ENCODE data around the gene PDZD4. TPM values are rescaled to one million over a fixed set of nuclear protein-coding genes. Genes with fewer than 3 reads are reported as not detected.

The PDZD4 gene
- total RNA-seq, 2 experiments from 2014 or later: 1.4 to 2.6 TPM

- DNase-seq: no peak
- no peak overlapping the region for H3K27ac Mint-ChIP-seq
- ChIA-PET POLR2A (no interaction called here), CTCF (no interaction called here)
- intact Hi-C loops (cut with micrococcal nuclease): no loop called here
- H3K9me3 Mint-ChIP-seq: no peaks in the 10 kb centered on the region
- H3K27me3 Mint-ChIP-seq: no peaks in the 10 kb centered on the region
- no peaks in the 10 kb centered on the region for H3K36me3 Mint-ChIP-seq (ENCODE audit: low read depth)
- TF ChIP-seq, protein P1, sequence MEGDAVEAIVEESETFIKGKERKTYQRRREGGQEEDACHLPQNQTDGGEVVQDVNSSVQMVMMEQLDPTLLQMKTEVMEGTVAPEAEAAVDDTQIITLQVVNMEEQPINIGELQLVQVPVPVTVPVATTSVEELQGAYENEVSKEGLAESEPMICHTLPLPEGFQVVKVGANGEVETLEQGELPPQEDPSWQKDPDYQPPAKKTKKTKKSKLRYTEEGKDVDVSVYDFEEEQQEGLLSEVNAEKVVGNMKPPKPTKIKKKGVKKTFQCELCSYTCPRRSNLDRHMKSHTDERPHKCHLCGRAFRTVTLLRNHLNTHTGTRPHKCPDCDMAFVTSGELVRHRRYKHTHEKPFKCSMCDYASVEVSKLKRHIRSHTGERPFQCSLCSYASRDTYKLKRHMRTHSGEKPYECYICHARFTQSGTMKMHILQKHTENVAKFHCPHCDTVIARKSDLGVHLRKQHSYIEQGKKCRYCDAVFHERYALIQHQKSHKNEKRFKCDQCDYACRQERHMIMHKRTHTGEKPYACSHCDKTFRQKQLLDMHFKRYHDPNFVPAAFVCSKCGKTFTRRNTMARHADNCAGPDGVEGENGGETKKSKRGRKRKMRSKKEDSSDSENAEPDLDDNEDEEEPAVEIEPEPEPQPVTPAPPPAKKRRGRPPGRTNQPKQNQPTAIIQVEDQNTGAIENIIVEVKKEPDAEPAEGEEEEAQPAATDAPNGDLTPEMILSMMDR (IDR thresholded peaks at IDR 0.05): no peak
- no peaks in the 10 kb centered on the region for H3K4me1 Mint-ChIP-seq (ENCODE audit: low read depth)
- no peak for ATAC-seq
- no peak overlapping the region for H3K4me3 Mint-ChIP-seq
These were observed 34.4 kb upstream of the PDZD4 start for GRCh38 chrX:153864561-153865320.

- H3K36me3 Mint-ChIP-seq (ENCODE audit: low read depth): no peaks in the 10 kb centered on the region
These were observed 33.8 kb upstream of the PDZD4 start for GRCh38 chrX:153864101-153864500.

DNA sequence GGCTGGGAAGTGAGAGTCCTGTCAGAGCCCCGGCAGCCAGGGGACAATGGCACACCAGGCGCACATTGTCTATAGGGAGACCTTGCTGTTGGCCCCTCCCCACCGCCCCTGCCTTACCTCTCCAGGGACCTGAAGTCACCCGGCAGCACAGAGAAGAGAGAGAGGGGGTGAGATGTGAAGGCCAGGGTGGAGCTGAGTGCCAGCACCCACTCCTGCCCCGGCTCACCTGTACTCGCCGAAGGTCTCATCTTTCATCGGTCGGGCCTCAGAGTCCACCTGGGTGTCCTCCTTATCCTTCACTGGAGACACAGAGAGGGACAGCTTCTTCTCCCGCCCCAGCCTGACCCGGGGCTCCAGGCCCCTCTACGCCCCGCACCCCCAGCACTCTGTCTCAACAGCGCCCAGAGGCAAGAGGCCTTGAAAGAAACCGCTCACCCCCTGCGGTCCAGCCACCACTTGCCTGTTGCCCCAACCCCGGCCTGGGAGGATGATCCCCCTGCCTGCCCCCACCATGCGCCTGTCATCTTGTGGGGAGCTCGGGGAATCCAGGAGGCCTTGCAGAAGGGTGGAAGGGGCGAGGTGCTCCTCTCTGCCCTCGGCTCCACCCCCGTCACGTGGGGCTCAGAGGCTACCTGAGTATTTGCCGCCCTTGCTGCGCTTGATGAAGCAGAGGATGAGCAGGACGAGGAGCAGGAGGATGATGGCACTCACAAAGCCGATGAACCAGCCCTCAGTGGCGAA lies 33.1 kb upstream of the PDZD4 start:
- Mint-ChIP-seq H3K4me3 (no peak overlapping the region), H3K27ac (no peak overlapping the region), H3K4me1 (ENCODE audit: low read depth) (no peaks in the 10 kb centered on the region), H3K36me3 (ENCODE audit: low read depth) (no peaks in the 10 kb centered on the region), H3K9me3 (no peaks in the 10 kb centered on the region), H3K27me3 (no peaks in the 10 kb centered on the region)
- ChIA-PET CTCF (no interaction called here), POLR2A (no interaction called here)
- DNase-seq (no peak), ATAC-seq (no peak)
- TF ChIP-seq, protein P1 (IDR thresholded peaks at IDR 0.05): no peak
- intact Hi-C loops (cut with micrococcal nuclease): no loop called here

More at GRCh38 chrX:153864101-153864500, 33.8 kb upstream of the PDZD4 start:
- no peak for ATAC-seq
- intact Hi-C loops (cut with micrococcal nuclease): no loop called here
- Mint-ChIP-seq H3K4me1 (ENCODE audit: low read depth) (no peaks in the 10 kb centered on the region), H3K9me3 (no peaks in the 10 kb centered on the region), H3K27me3 (no peaks in the 10 kb centered on the region), H3K27ac (no peak overlapping the region), H3K4me3 (no peak overlapping the region)
- ChIA-PET POLR2A (no interaction called here), CTCF (no interaction called here)
- TF ChIP-seq, protein P1 (IDR thresholded peaks at IDR 0.05): no peak
- DNase-seq: no peak

DNA sequence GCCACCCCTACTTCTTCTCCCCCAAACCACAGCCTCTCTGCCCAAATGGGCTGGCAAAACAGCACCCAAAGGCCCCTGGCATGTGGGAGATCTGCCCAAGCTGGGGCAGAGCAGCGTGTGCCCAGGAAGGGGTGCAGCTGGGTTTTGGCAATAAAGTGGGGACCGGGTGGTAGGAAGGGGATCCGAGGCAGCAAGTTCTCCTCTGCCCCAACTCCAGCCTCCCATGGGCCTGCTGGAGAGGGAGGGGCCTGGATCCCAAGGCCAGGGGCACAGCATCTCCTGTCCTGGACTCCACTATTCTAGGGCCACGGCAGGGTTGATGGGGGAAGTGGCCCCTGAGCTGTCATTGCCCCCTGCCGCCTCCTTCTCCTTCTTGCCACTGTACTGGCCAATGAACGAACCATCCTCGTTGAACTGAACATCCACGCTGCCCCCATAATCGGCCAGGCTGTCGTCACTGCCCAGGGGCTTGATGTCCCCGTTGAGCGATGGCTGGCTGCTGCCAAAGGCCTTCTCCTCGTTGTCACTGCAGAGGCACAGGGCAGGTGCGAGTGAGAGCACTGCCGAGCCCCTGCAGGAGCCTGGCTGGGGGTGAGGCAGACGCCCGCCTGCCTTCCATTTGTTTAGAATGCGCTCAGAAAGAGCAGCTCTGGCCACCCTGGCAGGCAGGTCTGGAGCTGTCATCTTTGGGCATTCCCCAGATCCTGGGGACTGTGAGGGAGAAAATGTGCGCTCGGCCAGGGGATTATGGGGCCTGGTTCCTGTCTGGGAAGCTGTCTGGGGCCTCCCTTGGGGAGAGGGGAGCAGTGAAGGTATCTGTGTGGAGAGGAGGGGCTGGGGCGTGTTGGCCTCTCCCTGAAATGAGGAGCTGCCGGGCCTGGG lies 32.3 kb upstream of the PDZD4 start:
- intact Hi-C loops (cut with micrococcal nuclease): no loop called here
- POLR2A ChIA-PET: no interaction called here
- no peak for DNase-seq
- Mint-ChIP-seq H3K9me3 (no peaks in the 10 kb centered on the region), H3K27ac (no peak overlapping the region), H3K27me3 (no peaks in the 10 kb centered on the region), H3K36me3 (ENCODE audit: low read depth) (no peaks in the 10 kb centered on the region), H3K4me1 (ENCODE audit: low read depth) (peaks cover 2% of the 10 kb centered on the region), H3K4me3 (no peak overlapping the region)
- CTCF ChIA-PET: no interaction called here
- TF ChIP-seq, protein P1 (IDR thresholded peaks at IDR 0.05): no peak
- ATAC-seq: no peak

Data from activated CD8-positive, alpha-beta T cell treated with anti-CD3 and anti-CD28 coated beads for 36 hours (primary cell).